Endothelial cell of umbilical vein (primary cell): ENCODE data around the gene TBK1. TPM values are rescaled to one million over a fixed set of nuclear protein-coding genes. Genes with fewer than 3 reads are reported as not detected.

Experiments used
- BruUV-seq: library from RNA; stranded (reverse); fragments of 400-500 nt; replicated peaks from 2 replicates; lab custom pipeline; 2021; lab: Mats Ljungman, UMichigan
- CTCF ChIA-PET: fragments of 300-600, 350-600 bp; sonication (Branson Sonifier 250); formaldehyde crosslinking; loops from one replicate; lab custom pipeline; 2021; ENCODE audit warnings: antibody characterized with exemption, inconsistent platforms; lab: Charles Lee
- POLR2A ChIA-PET: fragments of 300-600, 350-600 bp; sonication (Branson Sonifier 250); formaldehyde crosslinking; loops from one replicate; lab custom pipeline; 2021; ENCODE audit warnings: antibody characterized with exemption, inconsistent platforms; lab: Charles Lee
- DNase-seq: peaks from one replicate; pipeline ENCODE4 v3.0.0-alpha.2; 2011; ENCODE audit warnings: low read depth, low spot score
- FAIRE-seq: peaks from 2 replicates; lab custom pipeline; 2011; peaks lifted over from hg19 to GRCh38; lab: Jason Lieb, UNC
- H2AFZ ChIP-seq: 2 replicates; pipeline ENCODE4 v1.6.0; 2012; ENCODE audit warnings: low read depth, low read length, control low read depth, inconsistent platforms
- H3K27ac ChIP-seq: 2 replicates; pipeline ENCODE4 v1.5.1; 2011; ENCODE audit warnings: low read depth, mild to moderate bottlenecking, control low read depth, low read length, moderate library complexity; ENCODE audit not compliant: insufficient read depth
- H3K27me3 ChIP-seq, 2 experiments: 2 replicates each; pipeline versions ENCODE4 v1.6.0 to v1.6.1; 2011; ENCODE audit warnings: low read length in 2 of 2, mixed read lengths in 1 of 2; ENCODE audit not compliant: control insufficient read depth in 2 of 2, insufficient read depth in 2 of 2
- H3K36me3 ChIP-seq, 2 experiments: 2 replicates in 1 of 2; 3 replicates in 1 of 2; pipeline ENCODE4 v1.5.1; 2011; ENCODE audit warnings: low read length in 2 of 2, mild to moderate bottlenecking in 1 of 2, moderate library complexity in 1 of 2; ENCODE audit not compliant: control insufficient read depth in 2 of 2, insufficient read depth in 2 of 2; ENCODE audit errors: extremely low read depth in 1 of 2
- H3K4me1 ChIP-seq: 3 replicates; pipeline ENCODE4 v1.5.1; 2011; ENCODE audit warnings: mild to moderate bottlenecking, low read length; ENCODE audit not compliant: control insufficient read depth, insufficient read depth; ENCODE audit errors: extremely low read depth
- H3K4me2 ChIP-seq: 2 replicates; pipeline ENCODE4 v1.6.1; 2011; ENCODE audit warnings: low read length, control low read depth, mixed read lengths; ENCODE audit not compliant: insufficient read depth
- H3K4me3 ChIP-seq, 3 experiments: fragments of 200-600 bp in 1 of 3; sonication (generic), shearing (Covaris generic) in 1 of 3; replicated peaks in 1 of 3; 2 replicates each; pipeline ENCODE4 v1.5.1; 2011 to 2016; ENCODE audit warnings: control low read depth in 3 of 3, low read length in 3 of 3, mild to moderate bottlenecking in 2 of 3, inconsistent platforms in 1 of 3, low read depth in 1 of 3, moderate library complexity in 1 of 3; ENCODE audit not compliant: insufficient read depth in 1 of 3
- H3K79me2 ChIP-seq: 2 replicates; pipeline ENCODE4 v1.6.0; 2012; ENCODE audit warnings: low read length, inconsistent platforms; ENCODE audit not compliant: control insufficient read depth, insufficient read depth
- H3K9ac ChIP-seq: replicated peaks from 2 replicates; pipeline ENCODE3; 2011; ENCODE audit warnings: low read length, control low read depth; ENCODE audit not compliant: insufficient read depth; ENCODE audit errors: extremely low read depth
- H3K9me1 ChIP-seq: replicated peaks from 3 replicates; pipeline ENCODE4 v1.6.0; 2011; ENCODE audit warnings: mild to moderate bottlenecking, low read length; ENCODE audit not compliant: control insufficient read depth, insufficient read depth; ENCODE audit errors: extremely low read depth
- H3K9me3 ChIP-seq: replicated peaks from 2 replicates; pipeline ENCODE4 v1.5.1; 2012; ENCODE audit warnings: low read length, inconsistent platforms; ENCODE audit not compliant: control insufficient read depth, insufficient read depth
- H4K20me1 ChIP-seq: replicated peaks from 2 replicates; pipeline ENCODE3; 2011; ENCODE audit warnings: mild to moderate bottlenecking, low read length; ENCODE audit not compliant: control insufficient read depth, insufficient read depth; ENCODE audit errors: extremely low read depth
- EZH2 ChIP-seq: IDR thresholded peaks from 2 replicates; pipeline ENCODE4 v1.6.1; 2012; ENCODE audit warnings: borderline replicate concordance, low read depth, mild to moderate bottlenecking, moderate library complexity, low read length, inconsistent platforms; ENCODE audit not compliant: severe bottlenecking
- FOS ChIP-seq: IDR thresholded peaks from 2 replicates; pipeline ENCODE4 v1.6.1; 2011; ENCODE audit warnings: mild to moderate bottlenecking, low read length, moderate library complexity, borderline replicate concordance; ENCODE audit not compliant: insufficient read depth
- MYC ChIP-seq: IDR thresholded peaks from one replicate; pipeline ENCODE4 v1.6.1; 2011; ENCODE audit warnings: mild to moderate bottlenecking, low read depth, low read length
- POLR2A ChIP-seq: IDR thresholded peaks from 2 replicates; pipeline ENCODE4 v1.6.1; 2012; ENCODE audit warnings: low read depth, mild to moderate bottlenecking, control low read depth, low read length
- POLR2AphosphoS5 ChIP-seq: IDR thresholded peaks from 2 replicates; pipeline ENCODE4 v1.6.1; 2012; ENCODE audit warnings: low read depth, mild to moderate bottlenecking, control low read depth, low read length, moderate library complexity; ENCODE audit not compliant: insufficient read depth
- dilution Hi-C: fragments of 300-500 bp; cut with MboI; formaldehyde crosslinking; loops from one replicate; pipeline ENCODE4 v1.15.0; 2019; ENCODE audit warnings: low sequenced_read_pairs; ENCODE audit not compliant: extremely low pct_ligation_motif_present
- intact Hi-C: fragments of 100-400 bp; cut with micrococcal nuclease; formaldehyde crosslinking; loops from one replicate; pipeline ENCODE4 v1.10.0; 2022
- polyA plus RNA-seq, 4 experiments: library from polyadenylated mRNA; depleted of rRNA in 3 of 4; stranded (reverse) in 3 of 4; unstranded in 1 of 4; fragments of >200 nt; gene quantifications; 2 replicates each; pipeline versions ENCODE4 v1.2.1 to v1.2.3, GENCODE V29; 2011 to 2012; ENCODE audit warnings: missing spikeins in 1 of 4
- total RNA-seq: library from RNA; stranded (reverse); gene quantifications from 2 replicates; pipeline ENCODE4 v1.2.3, GENCODE V29; 2021
- TF ChIP-seq, protein P1 (sequence below): IDR thresholded peaks from 2 replicates; pipeline ENCODE4 v1.6.1; 2011; ENCODE audit not compliant: insufficient read depth, insufficient read length
- TF ChIP-seq, protein P2 (sequence below), 2 donors: IDR thresholded peaks; 1 replicate in 1 of 2; 2 replicates in 1 of 2; pipeline ENCODE4 v1.5.1; 2011; ENCODE audit warnings: low read length in 2 of 2, mild to moderate bottlenecking in 2 of 2, moderate library complexity in 2 of 2, control low read depth in 1 of 2, inconsistent platforms in 1 of 2, low read depth in 1 of 2; ENCODE audit not compliant: insufficient read depth in 1 of 2; ENCODE audit errors: extremely low read depth in 1 of 2

TBK1 gene
- total and polyA plus RNA-seq, 2 donors (not counting 3 experiments of a cell fraction or from before 2014, with no cell fraction given), result 8.0 to 28.9 TPM

DNA sequence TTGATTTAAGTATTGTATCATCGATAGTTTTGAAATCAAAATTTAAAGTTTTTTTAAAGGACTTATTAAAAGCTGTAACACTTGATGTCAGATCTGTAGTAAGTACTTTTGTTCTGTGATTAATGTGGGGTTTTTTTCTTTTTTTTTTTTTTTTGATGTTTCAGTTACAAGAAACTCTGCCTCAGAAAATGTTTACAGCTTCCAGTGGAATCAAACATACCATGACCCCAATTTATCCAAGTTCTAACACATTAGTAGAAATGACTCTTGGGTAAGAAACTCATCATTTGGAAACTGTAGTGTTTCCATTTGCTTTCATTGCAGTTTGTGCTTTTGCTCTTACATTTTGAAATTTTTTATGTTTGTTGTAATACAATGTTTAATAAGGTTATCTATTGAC, 45.6 kb downstream of the TBK1 start:
- no peak for DNase-seq
- POLR2A ChIA-PET, result interaction anchor here (0.6 kb wide), 1 partner anchor 292 kb away, joined by 3 read pairs; no protein-coding TSS in a partner anchor
- no peak for FAIRE-seq
- dilution Hi-C loops, result no loop called here
- CTCF ChIA-PET, result interaction anchor here (0.6 to 1.0 kb wide), 4 partner anchors 10 to 115 kb away, joined by 3 to 5 read pairs (median 3); no protein-coding TSS in a partner anchor
- Histone ChIP-seq H3K27me3 (no peaks in the 10 kb centered on the region), H4K20me1 (no peaks in the 10 kb centered on the region), H3K36me3 (peaks cover 8 to 19% of the 10 kb centered on the region in 2 experiments), H3K9ac (no peak overlapping the region), H3K4me2 (no peak overlapping the region), H2AFZ (no peak overlapping the region), H3K4me1 (no peaks in the 10 kb centered on the region), H3K79me2 (no peaks in the 10 kb centered on the region), H3K9me1 (no peaks in the 10 kb centered on the region), H3K4me3 (no peak overlapping the region), H3K27ac (no peak overlapping the region), H3K9me3 (no peaks in the 10 kb centered on the region)
- BruUV-seq, result no TSS peak
- TF ChIP-seq, protein P1, sequence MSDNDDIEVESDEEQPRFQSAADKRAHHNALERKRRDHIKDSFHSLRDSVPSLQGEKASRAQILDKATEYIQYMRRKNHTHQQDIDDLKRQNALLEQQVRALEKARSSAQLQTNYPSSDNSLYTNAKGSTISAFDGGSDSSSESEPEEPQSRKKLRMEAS, result no peak
- TF ChIP-seq, protein P2, sequence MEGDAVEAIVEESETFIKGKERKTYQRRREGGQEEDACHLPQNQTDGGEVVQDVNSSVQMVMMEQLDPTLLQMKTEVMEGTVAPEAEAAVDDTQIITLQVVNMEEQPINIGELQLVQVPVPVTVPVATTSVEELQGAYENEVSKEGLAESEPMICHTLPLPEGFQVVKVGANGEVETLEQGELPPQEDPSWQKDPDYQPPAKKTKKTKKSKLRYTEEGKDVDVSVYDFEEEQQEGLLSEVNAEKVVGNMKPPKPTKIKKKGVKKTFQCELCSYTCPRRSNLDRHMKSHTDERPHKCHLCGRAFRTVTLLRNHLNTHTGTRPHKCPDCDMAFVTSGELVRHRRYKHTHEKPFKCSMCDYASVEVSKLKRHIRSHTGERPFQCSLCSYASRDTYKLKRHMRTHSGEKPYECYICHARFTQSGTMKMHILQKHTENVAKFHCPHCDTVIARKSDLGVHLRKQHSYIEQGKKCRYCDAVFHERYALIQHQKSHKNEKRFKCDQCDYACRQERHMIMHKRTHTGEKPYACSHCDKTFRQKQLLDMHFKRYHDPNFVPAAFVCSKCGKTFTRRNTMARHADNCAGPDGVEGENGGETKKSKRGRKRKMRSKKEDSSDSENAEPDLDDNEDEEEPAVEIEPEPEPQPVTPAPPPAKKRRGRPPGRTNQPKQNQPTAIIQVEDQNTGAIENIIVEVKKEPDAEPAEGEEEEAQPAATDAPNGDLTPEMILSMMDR (IDR thresholded peaks at IDR 0.05; ENCODE audit: extremely low read depth in 1 of 2, insufficient read depth in 1 of 2, low read depth in 1 of 2, low read length in 2 of 2), result no peak
- TF ChIP-seq MYC, result no peak
- no peak for TF ChIP-seq POLR2A
- TF ChIP-seq EZH2, result no peak
- no peak for TF ChIP-seq POLR2AphosphoS5
- TF ChIP-seq FOS, result no peak
- intact Hi-C loops, result no loop called here
